ENCODE measurements around the gene GPR137. TPM values are rescaled to one million over a fixed set of nuclear protein-coding genes. Genes with fewer than 3 reads are reported as not detected.

The GPR137 gene
- total and polyA plus RNA-seq, 10 of the 15 experiments (the other 5 are each of a cell fraction or from before 2014, with no cell fraction given), result 0.37 to 29.2 (median 13.8) TPM

- TF ChIP-seq, protein P1, sequence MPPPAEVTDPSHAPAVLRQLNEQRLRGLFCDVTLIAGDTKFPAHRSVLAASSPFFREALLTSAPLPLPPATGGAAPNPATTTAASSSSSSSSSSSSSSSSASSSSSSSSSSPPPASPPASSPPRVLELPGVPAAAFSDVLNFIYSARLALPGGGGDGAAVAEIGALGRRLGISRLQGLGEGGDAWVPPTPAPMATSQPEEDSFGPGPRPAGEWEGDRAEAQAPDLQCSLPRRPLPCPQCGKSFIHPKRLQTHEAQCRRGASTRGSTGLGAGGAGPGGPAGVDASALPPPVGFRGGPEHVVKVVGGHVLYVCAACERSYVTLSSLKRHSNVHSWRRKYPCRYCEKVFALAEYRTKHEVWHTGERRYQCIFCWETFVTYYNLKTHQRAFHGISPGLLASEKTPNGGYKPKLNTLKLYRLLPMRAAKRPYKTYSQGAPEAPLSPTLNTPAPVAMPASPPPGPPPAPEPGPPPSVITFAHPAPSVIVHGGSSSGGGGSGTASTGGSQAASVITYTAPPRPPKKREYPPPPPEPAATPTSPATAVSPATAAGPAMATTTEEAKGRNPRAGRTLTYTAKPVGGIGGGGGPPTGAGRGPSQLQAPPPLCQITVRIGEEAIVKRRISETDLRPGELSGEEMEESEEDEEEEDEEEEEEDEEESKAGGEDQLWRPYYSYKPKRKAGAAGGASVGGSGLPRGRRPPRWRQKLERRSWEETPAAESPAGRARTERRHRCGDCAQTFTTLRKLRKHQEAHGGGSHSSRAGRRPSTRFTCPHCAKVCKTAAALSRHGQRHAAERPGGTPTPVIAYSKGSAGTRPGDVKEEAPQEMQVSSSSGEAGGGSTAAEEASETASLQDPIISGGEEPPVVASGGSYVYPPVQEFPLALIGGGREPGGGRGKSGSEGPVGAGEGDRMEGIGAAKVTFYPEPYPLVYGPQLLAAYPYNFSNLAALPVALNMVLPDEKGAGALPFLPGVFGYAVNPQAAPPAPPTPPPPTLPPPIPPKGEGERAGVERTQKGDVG (CRISPR knock-in tag; IDR thresholded peaks at IDR 0.05), result no peak
- peak; percentile 38; the same call in 1 of the 2 replicates for TF ChIP-seq TCF12 (IDR thresholded peaks at IDR 0.05; ENCODE audit: low read depth, low read length)
- TF ChIP-seq, protein P2, sequence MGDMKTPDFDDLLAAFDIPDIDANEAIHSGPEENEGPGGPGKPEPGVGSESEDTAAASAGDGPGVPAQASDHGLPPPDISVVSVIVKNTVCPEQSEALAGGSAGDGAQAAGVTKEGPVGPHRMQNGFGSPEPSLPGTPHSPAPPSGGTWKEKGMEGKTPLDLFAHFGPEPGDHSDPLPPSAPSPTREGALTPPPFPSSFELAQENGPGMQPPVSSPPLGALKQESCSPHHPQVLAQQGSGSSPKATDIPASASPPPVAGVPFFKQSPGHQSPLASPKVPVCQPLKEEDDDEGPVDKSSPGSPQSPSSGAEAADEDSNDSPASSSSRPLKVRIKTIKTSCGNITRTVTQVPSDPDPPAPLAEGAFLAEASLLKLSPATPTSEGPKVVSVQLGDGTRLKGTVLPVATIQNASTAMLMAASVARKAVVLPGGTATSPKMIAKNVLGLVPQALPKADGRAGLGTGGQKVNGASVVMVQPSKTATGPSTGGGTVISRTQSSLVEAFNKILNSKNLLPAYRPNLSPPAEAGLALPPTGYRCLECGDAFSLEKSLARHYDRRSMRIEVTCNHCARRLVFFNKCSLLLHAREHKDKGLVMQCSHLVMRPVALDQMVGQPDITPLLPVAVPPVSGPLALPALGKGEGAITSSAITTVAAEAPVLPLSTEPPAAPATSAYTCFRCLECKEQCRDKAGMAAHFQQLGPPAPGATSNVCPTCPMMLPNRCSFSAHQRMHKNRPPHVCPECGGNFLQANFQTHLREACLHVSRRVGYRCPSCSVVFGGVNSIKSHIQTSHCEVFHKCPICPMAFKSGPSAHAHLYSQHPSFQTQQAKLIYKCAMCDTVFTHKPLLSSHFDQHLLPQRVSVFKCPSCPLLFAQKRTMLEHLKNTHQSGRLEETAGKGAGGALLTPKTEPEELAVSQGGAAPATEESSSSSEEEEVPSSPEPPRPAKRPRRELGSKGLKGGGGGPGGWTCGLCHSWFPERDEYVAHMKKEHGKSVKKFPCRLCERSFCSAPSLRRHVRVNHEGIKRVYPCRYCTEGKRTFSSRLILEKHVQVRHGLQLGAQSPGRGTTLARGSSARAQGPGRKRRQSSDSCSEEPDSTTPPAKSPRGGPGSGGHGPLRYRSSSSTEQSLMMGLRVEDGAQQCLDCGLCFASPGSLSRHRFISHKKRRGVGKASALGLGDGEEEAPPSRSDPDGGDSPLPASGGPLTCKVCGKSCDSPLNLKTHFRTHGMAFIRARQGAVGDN (IDR thresholded peaks at IDR 0.05), result no peak
- no peak for TF ChIP-seq ZNF622 (IDR thresholded peaks at IDR 0.05)
- TF ChIP-seq, protein P3, sequence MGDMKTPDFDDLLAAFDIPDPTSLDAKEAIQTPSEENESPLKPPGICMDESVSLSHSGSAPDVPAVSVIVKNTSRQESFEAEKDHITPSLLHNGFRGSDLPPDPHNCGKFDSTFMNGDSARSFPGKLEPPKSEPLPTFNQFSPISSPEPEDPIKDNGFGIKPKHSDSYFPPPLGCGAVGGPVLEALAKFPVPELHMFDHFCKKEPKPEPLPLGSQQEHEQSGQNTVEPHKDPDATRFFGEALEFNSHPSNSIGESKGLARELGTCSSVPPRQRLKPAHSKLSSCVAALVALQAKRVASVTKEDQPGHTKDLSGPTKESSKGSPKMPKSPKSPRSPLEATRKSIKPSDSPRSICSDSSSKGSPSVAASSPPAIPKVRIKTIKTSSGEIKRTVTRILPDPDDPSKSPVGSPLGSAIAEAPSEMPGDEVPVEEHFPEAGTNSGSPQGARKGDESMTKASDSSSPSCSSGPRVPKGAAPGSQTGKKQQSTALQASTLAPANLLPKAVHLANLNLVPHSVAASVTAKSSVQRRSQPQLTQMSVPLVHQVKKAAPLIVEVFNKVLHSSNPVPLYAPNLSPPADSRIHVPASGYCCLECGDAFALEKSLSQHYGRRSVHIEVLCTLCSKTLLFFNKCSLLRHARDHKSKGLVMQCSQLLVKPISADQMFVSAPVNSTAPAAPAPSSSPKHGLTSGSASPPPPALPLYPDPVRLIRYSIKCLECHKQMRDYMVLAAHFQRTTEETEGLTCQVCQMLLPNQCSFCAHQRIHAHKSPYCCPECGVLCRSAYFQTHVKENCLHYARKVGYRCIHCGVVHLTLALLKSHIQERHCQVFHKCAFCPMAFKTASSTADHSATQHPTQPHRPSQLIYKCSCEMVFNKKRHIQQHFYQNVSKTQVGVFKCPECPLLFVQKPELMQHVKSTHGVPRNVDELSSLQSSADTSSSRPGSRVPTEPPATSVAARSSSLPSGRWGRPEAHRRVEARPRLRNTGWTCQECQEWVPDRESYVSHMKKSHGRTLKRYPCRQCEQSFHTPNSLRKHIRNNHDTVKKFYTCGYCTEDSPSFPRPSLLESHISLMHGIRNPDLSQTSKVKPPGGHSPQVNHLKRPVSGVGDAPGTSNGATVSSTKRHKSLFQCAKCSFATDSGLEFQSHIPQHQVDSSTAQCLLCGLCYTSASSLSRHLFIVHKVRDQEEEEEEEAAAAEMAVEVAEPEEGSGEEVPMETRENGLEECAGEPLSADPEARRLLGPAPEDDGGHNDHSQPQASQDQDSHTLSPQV (IDR thresholded peaks at IDR 0.05), result no peak
- TF ChIP-seq, protein P4, sequence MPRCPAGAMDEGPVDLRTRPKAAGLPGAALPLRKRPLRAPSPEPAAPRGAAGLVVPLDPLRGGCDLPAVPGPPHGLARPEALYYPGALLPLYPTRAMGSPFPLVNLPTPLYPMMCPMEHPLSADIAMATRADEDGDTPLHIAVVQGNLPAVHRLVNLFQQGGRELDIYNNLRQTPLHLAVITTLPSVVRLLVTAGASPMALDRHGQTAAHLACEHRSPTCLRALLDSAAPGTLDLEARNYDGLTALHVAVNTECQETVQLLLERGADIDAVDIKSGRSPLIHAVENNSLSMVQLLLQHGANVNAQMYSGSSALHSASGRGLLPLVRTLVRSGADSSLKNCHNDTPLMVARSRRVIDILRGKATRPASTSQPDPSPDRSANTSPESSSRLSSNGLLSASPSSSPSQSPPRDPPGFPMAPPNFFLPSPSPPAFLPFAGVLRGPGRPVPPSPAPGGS (IDR thresholded peaks at IDR 0.05; ENCODE audit: borderline replicate concordance, insufficient read depth, low read depth, low read length, poor library complexity, severe bottlenecking), result no peak
- TF ChIP-seq SIN3A (IDR thresholded peaks at IDR 0.05; ENCODE audit: low read depth, low read length), result peak; percentile 66
Observed at GRCh38 chr11:64246871-64247728, 38.5 kb upstream of the GPR137 start, which contains the start of gene PPP1R14B (continued).
